HG02943 (cell line): ENCODE results near the gene TANC1.
"Not testable (repeated sequence)": the region's sequence is repeated elsewhere in the genome, so short reads cannot be mapped to it uniquely, and the experiment has no call there.

Source experiments
- ATAC-seq: cut with Tn5 transposase; IDR thresholded peaks from one replicate; pipeline ENCODE4 v1.9.1; 2021; ENCODE audit warnings: mild to moderate bottlenecking, low read depth, moderate library complexity; ENCODE audit not compliant: unreplicated experiment

Gene TANC1

DNA sequence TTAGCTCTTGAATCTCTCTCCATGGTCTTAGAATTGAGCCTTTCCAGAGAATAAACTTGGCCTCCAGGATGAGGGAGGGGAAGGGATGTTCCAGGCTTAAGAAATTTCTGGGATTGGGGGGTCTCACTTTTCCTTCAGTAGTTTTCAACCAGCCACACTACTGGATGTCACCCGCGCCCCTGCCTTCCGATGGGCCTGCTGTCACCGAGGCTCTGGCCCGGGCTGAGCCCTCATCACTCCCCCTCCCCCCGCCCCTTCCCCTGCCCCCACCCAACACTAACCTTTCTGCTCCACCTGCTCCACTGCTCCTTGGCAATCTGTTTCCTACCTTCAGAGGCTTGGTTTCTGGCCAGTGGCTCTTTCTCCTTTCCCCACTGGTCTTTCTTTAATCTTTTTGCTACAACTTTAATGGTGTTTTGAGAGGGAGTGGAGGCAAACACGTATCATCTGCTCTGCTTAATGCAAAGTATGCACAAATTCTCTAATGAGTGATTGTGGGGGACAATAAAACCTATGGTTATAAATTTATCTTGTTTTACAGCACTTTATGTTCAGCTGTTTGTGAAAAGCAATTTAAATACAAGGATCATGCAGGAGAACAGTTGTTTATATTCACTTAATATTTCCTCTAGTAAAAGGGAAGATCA, 162.9 kb downstream of the TANC1 start:
- no peak for ATAC-seq

DNA sequence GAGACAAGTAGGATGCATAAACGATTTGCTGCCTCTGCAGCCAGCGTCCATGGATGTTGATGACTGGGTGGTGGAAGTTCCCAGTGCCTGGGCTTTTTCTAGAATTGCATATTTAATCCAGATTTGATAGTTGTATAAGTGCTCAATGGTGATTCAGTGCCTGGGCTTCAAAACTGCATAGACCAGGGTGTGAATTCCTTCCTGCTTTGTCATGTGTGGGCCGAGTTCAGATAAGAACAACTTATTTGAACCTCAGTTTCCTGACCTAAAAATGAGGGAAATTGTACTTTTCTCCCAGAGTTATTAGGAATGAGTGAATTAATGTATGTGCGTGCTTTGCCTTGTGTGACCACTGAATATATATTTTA, 163.5 kb downstream of the TANC1 start:
- ATAC-seq = no peak

DNA sequence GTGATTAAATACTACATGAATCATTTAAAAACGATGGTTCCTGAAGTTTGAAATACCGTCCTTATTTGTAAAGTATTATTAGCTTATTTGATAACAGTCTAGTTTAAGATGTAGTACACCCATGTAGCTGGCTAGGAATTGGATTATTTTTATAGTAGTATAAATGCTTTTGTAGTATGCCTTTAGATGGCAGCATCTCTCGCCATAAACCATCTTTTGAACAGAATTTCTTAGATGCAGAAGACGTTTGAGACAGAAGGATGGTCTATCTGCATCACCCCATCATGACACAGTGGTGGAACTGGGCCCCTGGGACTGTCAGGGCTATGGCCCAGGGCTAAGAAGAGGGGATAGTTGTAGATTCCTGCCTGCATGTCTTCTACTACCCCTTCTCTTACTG, 165.4 kb downstream of the TANC1 start:
- ATAC-seq = no peak

DNA sequence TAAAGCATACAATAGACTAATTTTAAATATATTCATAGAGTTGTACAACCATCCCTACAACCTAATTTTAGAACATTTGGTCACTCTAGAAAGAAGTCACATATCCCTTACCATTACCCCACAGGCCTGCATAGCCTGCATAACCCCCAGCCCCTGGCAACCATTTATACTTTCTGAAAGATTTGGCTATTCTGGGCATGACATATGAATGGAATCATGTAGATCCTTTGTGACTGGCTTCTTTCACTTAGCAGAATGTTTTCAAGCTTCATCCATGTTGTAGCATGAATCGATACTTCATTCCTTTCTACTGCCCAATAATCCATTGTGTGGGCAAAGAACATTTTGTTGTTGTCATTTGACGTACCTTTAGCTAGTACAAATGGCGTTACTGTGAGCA, 166.5 kb downstream of the TANC1 start:
- no peak for ATAC-seq

DNA sequence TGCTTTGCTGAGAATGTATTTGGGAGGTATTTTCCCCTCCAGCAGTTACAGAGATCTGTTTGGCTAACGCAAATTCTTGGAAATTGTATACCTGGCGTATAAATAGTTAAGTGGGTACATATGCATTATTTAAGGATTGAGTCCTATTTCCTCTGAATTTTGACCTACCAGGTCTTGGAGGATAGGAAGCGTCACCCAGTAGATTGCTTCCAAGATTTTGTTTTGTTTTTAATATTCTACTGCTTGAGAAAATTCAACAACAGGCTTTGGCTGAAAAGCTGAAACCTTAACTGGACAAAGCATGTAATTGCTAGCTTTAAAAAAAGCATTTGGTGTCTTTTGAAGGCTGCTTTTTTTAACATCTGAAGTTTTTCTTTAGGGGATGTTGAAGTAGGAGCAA, 168.0 kb downstream of the TANC1 start:
- no peak for ATAC-seq

DNA sequence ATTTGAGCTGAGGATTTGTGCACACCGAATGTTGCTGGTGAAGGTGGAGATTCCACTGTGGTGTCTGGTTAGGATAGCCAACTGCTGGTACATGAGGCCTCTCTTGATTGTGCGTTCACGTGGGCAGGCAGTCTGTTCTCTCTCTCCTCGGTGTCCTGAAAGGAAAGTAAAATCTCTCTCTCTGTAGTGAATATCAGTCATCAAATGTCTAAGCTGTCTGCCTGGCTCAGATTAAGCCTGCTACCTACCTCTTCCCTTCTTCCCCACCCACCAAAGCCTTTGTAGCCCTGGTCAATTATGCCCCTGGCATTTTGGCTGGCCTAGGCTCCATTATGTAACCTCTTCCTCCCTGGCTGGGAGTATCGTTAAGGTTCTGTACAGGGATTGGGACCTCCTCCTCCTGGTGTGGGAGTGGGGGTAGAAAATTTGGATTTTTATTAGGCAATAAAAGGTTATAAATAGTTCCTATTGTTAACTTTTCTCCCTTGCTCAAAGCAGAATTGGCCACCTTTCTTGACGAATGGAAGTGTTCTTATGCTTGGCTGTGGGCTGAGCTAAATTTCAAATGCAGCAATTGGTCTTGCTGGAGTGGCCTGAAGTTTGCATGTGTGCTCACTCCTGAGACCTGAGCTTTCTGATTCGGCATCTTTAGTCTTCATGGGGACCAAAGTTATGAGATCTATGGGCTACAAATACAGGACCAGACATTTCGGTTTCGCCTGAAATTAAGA, 169.2 kb downstream of the TANC1 start:
- no peak for ATAC-seq

DNA sequence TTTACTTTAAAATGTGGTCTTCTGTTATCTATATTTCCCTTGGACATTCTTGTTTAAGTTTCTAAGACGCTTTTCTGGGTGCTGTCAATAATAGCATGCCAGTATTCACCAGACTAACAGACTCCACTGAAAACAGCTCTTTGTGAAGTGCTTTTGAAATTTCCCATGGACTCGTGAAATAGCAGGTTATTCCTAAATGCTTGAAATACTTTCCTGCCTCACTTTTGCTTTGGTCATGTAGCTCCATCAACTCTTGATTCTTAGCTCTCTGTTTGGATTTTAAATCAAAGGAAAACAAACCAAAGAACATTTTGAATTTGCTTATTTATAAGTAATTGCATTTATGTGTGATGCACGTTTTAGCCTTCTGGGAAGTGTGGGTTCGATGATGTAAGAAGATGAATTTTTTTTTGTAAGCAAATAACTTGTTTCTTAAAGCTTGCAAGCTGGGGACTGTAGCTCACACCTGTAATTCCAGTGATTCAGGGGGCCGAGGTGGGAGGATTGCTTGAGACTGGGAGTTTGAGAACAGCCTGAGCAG, 170.3 kb downstream of the TANC1 start:
- ATAC-seq = no peak

DNA sequence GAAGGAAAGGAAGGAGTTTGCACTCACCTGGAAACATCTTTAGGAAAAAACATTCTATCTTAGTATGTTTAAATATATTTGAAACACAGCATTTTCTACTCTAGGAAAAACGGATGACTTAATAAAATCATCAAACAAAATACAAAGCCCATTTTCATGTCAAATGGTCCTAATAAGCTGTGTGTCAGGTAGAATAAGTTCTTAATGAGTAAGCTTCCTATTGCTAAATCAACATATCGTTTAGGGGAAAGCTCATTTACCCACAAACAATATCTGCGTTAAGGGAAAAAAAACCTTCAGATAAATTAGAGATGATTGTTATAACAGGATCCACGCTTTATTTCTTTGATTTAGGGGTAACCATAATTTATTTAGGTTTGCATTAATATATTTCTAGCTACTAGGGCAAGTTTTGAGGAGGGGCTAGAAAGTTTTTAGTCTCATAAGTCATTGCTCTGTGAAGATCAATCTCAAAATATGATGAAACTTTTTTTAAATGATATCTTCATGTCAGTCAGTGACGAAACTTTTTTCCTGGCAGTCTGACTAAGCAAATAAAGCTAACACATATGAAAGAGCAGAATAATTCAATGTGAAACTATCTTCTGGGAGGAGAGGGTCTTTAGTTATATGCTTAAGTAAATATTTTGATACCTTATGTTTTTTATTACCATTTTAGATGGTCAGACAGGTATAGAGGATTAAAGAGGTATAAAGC, 170.9 kb downstream of the TANC1 start:
- no peak for ATAC-seq

DNA sequence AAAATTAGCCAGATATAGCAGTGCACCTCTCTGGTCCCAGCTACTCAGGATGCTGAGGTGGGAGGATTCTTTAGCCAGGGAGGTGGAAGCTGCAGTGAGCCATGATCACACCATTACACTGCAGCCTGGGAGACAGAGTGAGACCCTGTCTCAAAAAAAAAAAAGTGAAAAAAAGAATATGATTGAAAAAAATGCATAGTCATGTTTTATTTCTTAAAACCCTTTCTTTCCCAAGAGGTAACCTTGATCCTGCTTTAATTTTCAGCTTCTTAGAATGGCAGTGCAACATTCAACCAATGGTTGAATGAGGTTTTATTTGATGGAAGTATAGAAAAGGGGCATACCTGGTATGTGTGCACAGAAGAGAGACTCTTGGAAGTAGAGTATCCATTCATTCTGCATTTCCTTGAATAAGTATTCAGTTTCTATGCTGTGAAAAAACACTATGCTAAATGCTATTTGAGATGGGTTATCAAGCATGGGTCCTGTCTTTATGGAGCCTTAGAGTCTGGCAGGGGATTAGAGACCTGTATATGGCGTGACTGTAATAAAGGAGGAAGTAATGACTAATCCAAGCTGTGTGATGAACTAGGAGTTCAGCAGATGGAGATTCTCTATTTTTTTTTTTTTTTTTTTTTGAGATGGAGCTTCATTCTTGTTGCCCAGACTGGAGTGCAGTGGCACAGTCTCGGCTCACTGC, 171.8 kb downstream of the TANC1 start:
- no peak for ATAC-seq

DNA sequence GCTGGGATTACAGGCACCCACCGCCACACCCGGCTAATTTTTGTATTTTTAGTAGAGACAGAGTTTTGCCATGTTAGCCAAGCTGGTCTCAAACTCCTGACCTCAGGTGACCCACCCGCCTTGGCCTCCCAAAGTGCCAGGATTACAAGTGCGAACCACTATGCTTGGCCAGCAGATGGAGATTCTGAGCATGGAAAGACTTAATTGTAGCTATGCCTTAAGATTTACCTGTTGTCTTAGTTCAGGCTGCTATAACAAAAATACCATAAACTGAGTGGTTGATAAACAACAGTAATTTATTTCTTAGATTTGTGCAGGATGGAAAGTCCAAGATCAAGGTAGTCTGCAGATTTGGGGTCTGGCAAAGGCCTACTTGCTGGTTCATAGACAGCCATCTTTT, 172.4 kb downstream of the TANC1 start:
- not testable (repeated sequence) for ATAC-seq

DNA sequence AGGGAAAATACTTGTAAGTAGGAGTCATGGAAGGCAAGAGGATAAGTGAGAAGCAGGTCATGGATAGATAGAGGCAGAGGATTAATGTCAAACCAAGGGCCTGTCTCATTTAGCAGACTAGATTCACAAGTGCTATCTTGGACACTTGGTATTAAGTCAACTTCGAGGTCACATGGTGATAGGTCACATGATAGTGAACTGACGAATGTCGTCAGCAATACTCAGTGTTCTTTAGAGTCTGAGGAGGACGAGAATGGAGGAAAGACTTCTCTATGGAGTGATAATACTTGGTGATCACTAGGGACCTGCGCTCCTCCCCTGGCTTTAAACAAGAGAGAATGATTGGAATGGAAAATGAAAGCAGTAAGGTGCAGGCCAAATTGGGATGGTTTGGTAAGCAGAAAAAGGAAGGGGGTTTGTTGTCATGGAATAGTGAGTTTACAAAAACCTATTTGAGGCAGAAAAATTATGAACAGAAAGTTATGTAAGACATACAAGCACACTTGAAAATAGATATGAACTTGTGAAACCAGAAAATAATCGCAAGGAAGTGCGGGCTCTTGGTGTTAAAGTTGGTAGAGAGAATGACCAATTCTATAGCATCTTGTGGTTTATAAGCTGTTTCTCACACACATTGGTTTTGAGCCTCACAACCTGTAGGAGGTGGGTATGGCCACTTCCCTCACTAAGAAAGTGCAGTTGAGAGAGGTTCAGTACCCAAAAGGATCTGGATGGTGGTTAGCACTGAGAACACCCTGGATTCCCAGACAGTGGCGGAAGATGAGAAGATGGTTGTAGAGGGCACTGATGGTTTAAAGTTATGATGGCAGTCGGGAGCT, 176.6 kb downstream of the TANC1 start:
- ATAC-seq = no peak

DNA sequence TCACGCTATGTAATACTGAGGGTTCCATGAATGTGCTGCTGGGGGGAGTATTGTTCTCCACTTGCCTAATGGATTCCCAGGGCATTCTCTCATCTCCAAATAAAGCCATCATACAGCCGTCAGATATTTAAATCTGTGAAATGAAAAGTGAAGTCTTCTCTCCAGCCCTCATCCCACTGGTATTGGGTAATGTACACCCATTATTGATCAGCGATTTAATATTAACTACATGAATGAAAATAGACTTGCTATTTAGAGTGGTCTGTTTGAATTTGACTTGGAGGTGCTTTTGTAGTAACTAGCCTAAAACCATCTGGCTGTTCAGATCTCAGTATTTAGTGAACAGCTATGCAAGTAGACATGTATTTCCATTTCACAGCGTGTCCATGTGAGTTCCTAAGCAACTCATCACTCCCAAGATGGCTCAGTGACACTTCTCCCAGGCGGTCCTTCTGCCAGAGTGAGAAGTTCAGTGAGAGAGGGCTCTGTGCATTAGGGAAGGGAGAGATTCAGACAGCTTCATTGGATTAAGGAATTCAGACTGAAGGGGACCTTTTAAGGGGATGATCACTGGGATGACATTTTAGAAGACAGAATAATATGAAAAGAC, 177.4 kb downstream of the TANC1 start:
- no peak for ATAC-seq

DNA sequence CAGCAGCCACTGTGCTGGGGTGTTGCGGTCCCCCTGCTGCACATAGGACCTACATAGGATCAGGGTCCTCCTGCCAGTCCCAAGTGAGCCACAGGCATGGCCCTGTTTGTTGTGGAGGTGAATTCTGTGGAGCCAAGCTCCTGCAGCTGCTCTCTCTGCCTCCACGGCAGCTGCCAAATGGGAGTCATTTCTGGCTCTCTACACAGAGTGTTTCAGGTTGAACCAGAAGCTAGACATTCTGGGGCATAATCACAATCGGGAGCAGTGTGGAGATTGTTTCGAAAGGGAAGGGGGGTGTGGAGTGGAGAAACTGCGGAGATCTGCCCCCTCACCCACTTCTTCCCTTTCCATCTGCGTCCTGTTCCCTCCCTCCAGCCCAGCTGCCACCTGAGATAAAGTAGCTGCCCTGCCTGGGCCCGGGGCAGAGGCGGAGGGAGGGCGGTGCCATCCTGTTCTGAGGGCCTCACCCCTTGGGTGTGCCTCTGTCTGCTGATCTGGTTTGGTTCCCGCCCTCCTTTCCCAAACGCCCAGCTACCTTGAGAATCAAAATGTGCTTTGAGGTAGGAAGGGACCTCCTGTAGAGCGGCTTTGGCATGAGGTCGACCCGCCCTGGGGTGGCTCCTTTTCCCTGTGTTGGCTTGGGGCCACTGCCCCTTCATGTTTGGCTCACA, 178.7 kb downstream of the TANC1 start:
- no peak for ATAC-seq

DNA sequence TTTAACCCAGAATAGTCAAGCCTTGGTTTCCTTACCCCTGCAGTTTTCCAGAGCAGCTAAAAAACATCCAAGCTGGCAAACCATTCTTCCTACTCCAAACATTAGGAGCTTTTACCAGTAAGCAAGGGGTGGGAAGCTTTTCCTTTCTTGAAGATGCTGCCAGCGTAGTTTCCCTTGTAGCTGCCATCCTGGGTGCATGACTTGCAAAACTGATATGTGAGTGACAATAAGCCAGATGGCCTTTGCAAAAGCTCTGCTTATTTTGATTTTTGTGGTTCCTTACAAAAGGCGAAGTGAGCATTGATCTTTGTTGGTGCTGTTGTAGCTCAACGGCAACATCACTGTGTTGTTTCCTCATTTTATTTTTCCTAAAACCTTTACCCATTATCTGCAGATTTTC, 179.2 kb downstream of the TANC1 start:
- ATAC-seq = no peak

DNA sequence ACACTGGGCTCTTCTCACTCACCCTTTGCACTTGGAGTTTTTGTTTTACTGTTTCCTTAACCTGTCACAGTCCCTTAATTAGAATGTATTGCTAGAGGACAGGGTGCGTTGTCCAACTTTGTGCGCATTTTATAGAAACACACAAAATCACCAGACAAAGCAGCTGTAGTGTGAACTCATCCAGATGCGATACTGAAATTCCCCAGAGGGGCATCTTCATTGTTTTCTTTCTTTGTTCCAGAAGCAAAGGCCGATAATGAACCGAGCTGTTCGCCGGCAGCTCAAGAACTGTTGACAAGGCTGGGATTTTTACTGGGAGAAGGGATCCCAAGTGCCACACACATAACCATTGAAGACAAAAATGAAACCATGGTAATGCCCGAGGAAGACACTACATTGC, 180.5 kb downstream of the TANC1 start:
- ATAC-seq = no peak

DNA sequence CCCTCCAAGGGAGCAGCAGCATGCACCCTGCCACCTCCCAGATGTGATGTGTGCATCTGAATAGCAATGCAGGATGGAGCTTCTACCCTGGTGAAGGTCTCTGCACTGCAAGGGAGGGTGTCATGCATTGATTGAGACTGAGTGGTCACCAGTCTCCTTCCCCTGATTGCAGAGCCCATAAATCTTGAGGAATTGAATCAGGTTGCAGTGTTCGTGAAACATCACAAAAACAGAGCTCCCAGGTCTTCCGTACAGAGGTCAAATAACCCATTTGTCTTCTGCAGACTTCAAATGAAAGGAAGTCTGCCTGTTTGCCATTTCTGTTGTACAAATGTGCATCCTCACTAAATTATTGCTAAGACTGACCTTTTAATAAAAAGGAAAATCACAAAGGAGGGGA, 181.3 kb downstream of the TANC1 start:
- ATAC-seq = no peak

DNA sequence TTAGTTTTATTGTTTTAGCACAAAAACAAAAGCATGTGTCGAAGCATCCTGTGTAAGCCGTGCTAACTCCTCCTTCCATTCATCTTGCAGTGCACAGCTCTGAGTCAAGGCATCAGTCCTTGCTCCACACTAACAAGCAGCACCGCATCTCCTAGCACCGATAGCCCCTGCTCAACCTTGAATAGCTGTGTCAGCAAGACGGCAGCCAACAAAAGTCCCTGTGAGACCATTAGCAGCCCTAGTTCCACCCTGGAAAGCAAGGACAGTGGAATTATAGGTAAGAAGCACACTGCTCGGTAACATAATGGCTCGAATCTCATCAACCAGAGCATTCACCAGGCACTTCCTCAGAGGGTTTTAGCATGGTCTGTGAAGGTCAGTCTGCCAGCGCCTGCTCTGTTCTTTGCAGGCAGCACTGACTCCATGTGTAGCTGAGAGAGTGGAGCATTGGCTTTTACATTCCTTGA, 181.9 kb downstream of the TANC1 start:
- no peak for ATAC-seq

DNA sequence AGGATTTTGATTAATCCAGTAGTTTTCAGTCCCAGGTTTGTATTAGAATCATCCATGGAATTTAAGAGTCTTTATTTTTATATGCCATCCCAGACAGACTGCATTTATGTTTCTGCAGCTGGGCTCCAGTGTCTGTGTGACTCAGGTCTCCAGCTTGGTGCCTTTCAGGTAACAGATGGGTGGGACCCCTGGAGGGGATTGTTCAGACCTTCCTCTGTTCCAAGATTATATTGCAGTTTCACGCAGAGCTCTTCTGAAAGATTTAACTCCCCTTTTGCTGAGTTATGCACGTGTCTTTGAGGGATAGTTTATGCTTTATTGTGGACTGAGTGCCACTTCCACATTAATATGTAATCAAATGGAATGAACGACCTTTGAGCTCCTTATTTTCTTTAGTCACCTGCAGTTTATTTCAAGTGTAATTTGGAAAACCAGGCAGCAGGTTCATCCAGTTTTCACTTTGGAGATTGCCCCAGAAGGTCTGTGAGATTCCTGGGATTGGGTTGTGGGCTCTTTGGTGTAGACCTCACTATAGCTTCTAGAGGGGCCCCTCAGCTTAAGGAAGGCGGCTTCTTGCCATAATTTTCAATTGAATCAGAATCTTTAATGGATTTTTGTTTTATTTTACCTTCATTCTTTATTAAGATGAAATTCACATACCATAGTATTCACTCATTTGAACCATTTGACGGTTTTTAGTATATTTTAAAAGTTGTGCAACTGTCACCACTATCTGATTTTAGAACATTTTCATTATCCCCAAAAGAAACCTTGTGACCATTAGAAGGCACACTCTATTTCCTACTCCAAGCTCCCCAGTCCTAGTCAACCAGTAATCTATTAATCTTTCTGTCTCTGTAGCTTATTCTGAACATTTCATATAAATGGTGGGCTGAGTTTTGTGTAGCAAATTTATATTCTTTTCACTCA, 183.0 kb downstream of the TANC1 start:
- no peak for ATAC-seq
